Duodenal mucosa (tissue), 2 donors: ENCODE data around the gene SIGLEC11.
A peak's percentile ranks its signal among the peaks of the same experiment; 100 is the strongest.
"Not testable (repeated sequence)": the region's sequence is repeated elsewhere in the genome, so short reads cannot be mapped to it uniquely, and the experiment has no call there.

Experiments used
- H3K27ac ChIP-seq: one replicate; pipeline ENCODE4 v1.7.0; 2013; ENCODE audit warnings: low read depth, low read length
- H3K27me3 ChIP-seq, 2 donors: one replicate each; pipeline ENCODE4 v1.7.0; 2013; ENCODE audit warnings: low read length in 2 of 2, control low read depth in 1 of 2; ENCODE audit not compliant: insufficient read depth in 2 of 2, control insufficient read depth in 1 of 2
- H3K36me3 ChIP-seq, 2 donors: one replicate each; pipeline ENCODE4 v1.7.0; 2013; ENCODE audit warnings: low read length in 2 of 2, control low read depth in 1 of 2; ENCODE audit not compliant: insufficient read depth in 2 of 2, control insufficient read depth in 1 of 2
- H3K4me1 ChIP-seq, 2 donors: one replicate each; pipeline ENCODE4 v1.7.0; 2013; ENCODE audit warnings: low read length in 2 of 2, control low read depth in 1 of 2; ENCODE audit not compliant: insufficient read depth in 2 of 2, control insufficient read depth in 1 of 2
- H3K4me3 ChIP-seq, 2 donors: one replicate each; pipeline ENCODE4 v1.7.0; 2013; ENCODE audit warnings: low read length in 2 of 2, low read depth in 1 of 2
- H3K9ac ChIP-seq, 2 donors: one replicate each; pipeline ENCODE4 v1.7.0; 2013; ENCODE audit warnings: low read length in 2 of 2, low read depth in 1 of 2
- H3K9me3 ChIP-seq, 2 donors: one replicate each; pipeline ENCODE4 v1.7.0; 2013; ENCODE audit warnings: low read length in 2 of 2, control low read depth in 1 of 2; ENCODE audit not compliant: control insufficient read depth in 1 of 2

The SIGLEC11 gene

GRCh38 chr19:49929121-49929610 lies 31.8 kb downstream of the SIGLEC11 start, which contains the start of the genes ATF5 and NUP62:
TSS of gene ATF5 (plus strand) at chr19:49929205. CDS start at chr19:49930851, 1,646 bp downstream.
TSS of gene NUP62 (minus strand) at chr19:49929504. CDS start at chr19:49909807, 19,697 bp downstream.
- Histone ChIP-seq H3K9ac (peak within 1 kb of the TSS; percentile 81 to 98), H3K27me3 (no peaks in the 10 kb centered on the region), H3K36me3 (peaks cover 16 to 33% of the 10 kb centered on the region in 2 donors), H3K4me3 (peak within 1 kb of the TSS; percentile 83 to 98), H3K27ac (peak within 1 kb of the TSS; percentile 90), H3K9me3 (no peaks in the 10 kb centered on the region), H3K4me1 (peaks cover 11 to 13% of the 10 kb centered on the region in 2 donors)

GRCh38 chr19:49927526-49928264 lies 33.3 kb downstream of the SIGLEC11 start:
- peaks cover 11 to 13% of the 10 kb centered on the region in 2 donors for H3K4me1 ChIP-seq
- no peaks in the 10 kb centered on the region for H3K9me3 ChIP-seq
- H3K36me3 ChIP-seq, result peaks cover 23 to 47% of the 10 kb centered on the region in 2 donors
- no peak overlapping the region for H3K27ac ChIP-seq
- H3K9ac ChIP-seq, result peak overlapping the region; percentile 27 to 49
- H3K4me3 ChIP-seq, result peak overlapping the region; percentile 46 to 98
- H3K27me3 ChIP-seq, result no peaks in the 10 kb centered on the region

DNA sequence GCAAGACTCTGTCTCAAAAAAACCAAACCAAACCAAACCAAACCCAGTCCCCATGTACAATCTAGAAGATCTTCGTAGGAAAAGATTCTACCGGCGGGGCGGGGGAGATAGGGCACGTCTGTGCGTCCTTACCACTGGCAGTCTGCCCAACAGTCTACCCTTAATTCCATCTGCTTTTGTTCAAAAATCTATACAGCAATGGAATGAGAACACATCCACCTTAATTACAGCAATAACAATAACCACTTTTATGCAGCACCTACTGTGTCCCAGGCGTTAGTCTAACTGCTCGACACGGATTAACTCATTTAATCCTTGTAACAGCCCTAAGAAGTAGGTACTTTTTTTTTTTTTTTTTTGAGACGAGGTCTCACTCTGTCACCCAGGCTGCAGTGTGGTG lies 34.5 kb downstream of the SIGLEC11 start:
- no peaks in the 10 kb centered on the region for H3K9me3 ChIP-seq
- no peak overlapping the region for H3K4me3 ChIP-seq
- H3K27ac ChIP-seq, result no peak overlapping the region
- H3K27me3 ChIP-seq, result no peaks in the 10 kb centered on the region
- H3K9ac ChIP-seq, result no peak overlapping the region
- H3K4me1 ChIP-seq, result peaks cover 11 to 13% of the 10 kb centered on the region in 2 donors
- peaks cover 26 to 57% of the 10 kb centered on the region in 2 donors for H3K36me3 ChIP-seq

GRCh38 chr19:49925486-49925885 lies 35.5 kb downstream of the SIGLEC11 start:
- Histone ChIP-seq H3K9ac (no peak overlapping the region), H3K4me3 (no peak overlapping the region), H3K36me3 (peaks cover 26 to 62% of the 10 kb centered on the region in 2 donors), H3K27me3 (no peaks in the 10 kb centered on the region), H3K4me1 (peaks cover 11 to 13% of the 10 kb centered on the region in 2 donors), H3K9me3 (no peaks in the 10 kb centered on the region), H3K27ac (no peak overlapping the region)

DNA sequence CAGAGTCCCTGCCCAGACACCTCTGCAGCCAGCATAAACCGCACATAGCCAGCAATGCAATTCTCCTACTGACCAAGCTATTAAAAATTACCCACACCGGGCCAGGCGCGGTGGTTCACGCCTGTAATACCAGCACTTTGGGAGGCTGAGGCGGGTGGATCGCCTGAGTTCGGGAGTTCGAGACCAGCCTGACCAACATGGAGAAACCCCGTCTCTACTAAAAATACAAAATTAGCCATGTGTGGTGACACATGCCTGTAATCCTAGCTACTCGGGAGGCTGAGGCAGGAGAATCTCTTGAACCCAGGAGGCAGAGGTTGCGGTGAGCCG lies 36.1 kb downstream of the SIGLEC11 start:
- not testable (repeated sequence) for H3K9me3 ChIP-seq, H3K27me3 ChIP-seq, H3K9ac ChIP-seq, H3K27ac ChIP-seq, H3K4me3 ChIP-seq
- Histone ChIP-seq H3K4me1 (peaks cover 11 to 13% of the 10 kb centered on the region in 2 donors), H3K36me3 (peaks cover 26 to 66% of the 10 kb centered on the region in 2 donors)

DNA sequence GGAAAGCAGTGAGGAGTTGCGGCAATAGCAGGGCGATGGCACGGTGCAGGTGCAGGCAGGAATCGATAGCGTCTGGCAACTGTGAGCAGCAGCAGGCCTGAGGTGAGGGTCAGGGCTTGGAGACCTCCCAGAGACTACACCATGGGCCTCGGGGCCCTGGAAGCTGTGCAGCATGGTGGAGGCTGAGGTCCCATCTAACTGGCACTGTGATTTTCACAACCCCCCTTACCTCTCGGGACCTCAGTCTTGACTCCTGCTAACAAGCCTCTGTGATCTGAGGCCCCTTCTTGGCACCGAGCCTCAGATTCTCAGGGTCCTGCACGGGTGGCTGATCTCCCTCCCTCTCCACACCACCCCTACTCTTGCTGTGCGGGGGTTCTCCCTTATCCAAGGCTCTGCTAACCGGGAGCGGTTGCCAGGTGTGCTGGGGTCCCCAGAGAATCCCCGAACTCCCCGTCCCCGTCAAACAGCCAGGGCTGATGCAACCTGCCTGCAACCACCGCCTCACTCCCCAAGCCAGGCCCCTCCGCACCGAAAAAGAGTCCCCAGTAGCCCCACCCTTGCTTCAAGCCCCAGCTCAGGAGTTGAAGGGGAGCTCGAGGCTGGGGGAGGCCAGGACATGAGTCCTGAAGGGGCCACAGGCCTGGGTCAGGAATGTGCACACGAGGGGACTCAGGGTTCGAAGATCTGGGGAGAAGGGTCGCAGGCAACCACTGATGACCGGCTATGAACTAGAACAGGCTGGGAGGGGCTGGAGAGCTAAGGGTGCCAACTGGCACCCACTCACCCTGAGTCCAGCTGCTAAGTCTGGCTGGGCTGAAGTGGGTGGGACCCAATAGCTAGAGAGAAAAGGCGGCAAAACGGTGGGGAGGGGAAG lies 36.7 kb downstream of the SIGLEC11 start:
- H3K27ac ChIP-seq, result no peak overlapping the region

DNA sequence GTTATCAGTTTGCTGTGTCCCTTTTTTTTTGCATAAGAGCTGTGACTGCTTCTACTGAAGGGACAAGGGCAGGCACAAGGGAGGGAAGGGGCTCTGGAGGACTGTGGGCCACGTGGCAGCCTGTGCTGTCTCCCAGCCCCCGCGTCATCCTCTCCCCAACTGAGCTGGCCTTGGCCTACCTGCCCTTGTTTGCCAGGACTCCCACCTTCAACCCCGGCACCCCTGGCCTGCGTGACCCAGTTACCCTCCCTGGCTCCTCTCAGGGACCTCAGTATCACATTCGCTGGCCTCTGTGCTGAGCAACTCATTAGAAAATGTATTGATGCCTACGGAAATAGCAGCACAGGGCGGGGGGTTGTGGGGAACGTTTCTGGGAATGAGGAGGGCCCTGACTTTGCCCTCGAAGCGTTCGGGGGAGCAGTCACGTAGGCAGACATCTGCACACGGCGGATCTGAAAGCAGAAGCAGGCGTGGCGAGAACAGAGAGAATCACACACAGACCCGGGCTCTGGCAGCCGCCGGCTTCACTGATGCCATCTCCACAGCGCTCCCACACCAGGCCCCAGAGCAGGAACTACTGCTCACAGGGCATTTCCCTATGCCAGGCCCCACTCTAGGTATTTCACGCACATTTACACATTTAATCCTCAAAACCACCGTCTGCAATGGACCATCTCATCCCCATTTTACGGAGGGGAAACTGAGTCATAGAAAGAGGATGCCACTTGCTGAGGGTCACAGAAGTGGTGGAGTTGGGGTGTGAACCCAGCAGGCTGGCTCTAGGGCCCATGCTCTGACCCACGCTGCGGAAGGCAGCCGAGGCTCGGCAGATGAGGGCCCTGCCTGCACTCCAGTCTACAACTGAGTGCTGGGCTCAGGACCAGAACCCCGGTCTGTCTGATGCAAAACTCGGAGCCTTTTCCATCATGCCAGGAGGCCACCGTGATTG lies 37.6 kb downstream of the SIGLEC11 start:
- H3K27ac ChIP-seq, result no peak overlapping the region
- H3K36me3 ChIP-seq, result peaks cover 26 to 69% of the 10 kb centered on the region in 2 donors

More for the DNA sequence above, 36.7 kb downstream of the SIGLEC11 start:
- Histone ChIP-seq H3K27me3 (no peaks in the 10 kb centered on the region), H3K9me3 (no peaks in the 10 kb centered on the region), H3K9ac (no peak overlapping the region), H3K4me1 (peaks cover 11 to 13% of the 10 kb centered on the region in 2 donors), H3K4me3 (no peak overlapping the region), H3K36me3 (peaks cover 26 to 67% of the 10 kb centered on the region in 2 donors)

GRCh38 chr19:49921871-49922795 lies 38.8 kb downstream of the SIGLEC11 start:
- Histone ChIP-seq H3K27ac (no peak overlapping the region), H3K36me3 (peaks cover 22 to 69% of the 10 kb centered on the region in 2 donors), H3K9me3 (no peaks in the 10 kb centered on the region), H3K27me3 (no peaks in the 10 kb centered on the region), H3K4me3 (no peak overlapping the region), H3K9ac (no peak overlapping the region), H3K4me1 (peaks cover 1 to 2% of the 10 kb centered on the region in 2 donors)

More for the DNA sequence above, 37.6 kb downstream of the SIGLEC11 start:
- H3K27me3 ChIP-seq, result no peaks in the 10 kb centered on the region
- peaks cover 11 to 13% of the 10 kb centered on the region in 2 donors for H3K4me1 ChIP-seq
- no peak overlapping the region for H3K4me3 ChIP-seq
- no peaks in the 10 kb centered on the region for H3K9me3 ChIP-seq
- no peak overlapping the region for H3K9ac ChIP-seq
